ENCODE results near the gene AGTPBP1.

GRCh38 chr9:85521371-85522197, 220.2 kb downstream of the AGTPBP1 start:
- TF ChIP-seq CTCF (IDR thresholded peaks at IDR 0.05) (no peak), POLR2A (IDR thresholded peaks at IDR 0.05) (no peak)
